OCI-LY7 (cell line): Measurements from ENCODE around the gene IL17RD. TPM values are rescaled to one million over a fixed set of nuclear protein-coding genes. Genes with fewer than 3 reads are reported as not detected.

Experiments used
- BruUV-seq: library from RNA; stranded (reverse); fragments of 400-500 nt; replicated peaks from 2 replicates; lab custom pipeline; 2021; lab: Mats Ljungman, UMichigan
- CTCF ChIA-PET: fragments of 300-600 bp; sonication (Branson Sonifier 250); formaldehyde crosslinking; loops from one replicate; lab custom pipeline; 2022; ENCODE audit warnings: antibody characterized with exemption; ENCODE audit not compliant: unreplicated experiment; lab: Charles Lee
- POLR2A ChIA-PET: fragments of 300-600 bp; sonication (Branson Sonifier 250); formaldehyde crosslinking; loops from one replicate; lab custom pipeline; 2022; ENCODE audit warnings: antibody characterized with exemption; lab: Charles Lee
- DNase-seq: peaks from one replicate; pipeline ENCODE4 v3.0.0-alpha.2; 2015; ENCODE audit warnings: low spot score
- H2AFZ ChIP-seq: fragments of 200-600 bp; sonication (generic), shearing (Covaris generic); 2 replicates; pipeline ENCODE4 v1.6.1; 2014; ENCODE audit warnings: mild to moderate bottlenecking, antibody characterized with exemption, low read length, moderate library complexity
- H3K27ac ChIP-seq: fragments of 200-600 bp; sonication (generic); 2 replicates; pipeline ENCODE4 v1.5.1; 2014; ENCODE audit warnings: mixed run types, low read depth, mild to moderate bottlenecking, moderate library complexity, low read length, inconsistent platforms; ENCODE audit not compliant: poor library complexity, severe bottlenecking
- H3K36me3 ChIP-seq: fragments of 200-600 bp; sonication (generic); 2 replicates; pipeline ENCODE4 v1.6.1; 2014; ENCODE audit warnings: mild to moderate bottlenecking, antibody characterized with exemption, low read length, moderate library complexity, mixed read lengths; ENCODE audit not compliant: insufficient read depth
- H3K4me1 ChIP-seq: fragments of 200-600 bp; sonication (generic); 2 replicates; pipeline ENCODE4 v1.5.1; 2014; ENCODE audit warnings: mild to moderate bottlenecking, low read length; ENCODE audit not compliant: insufficient read depth, poor library complexity, severe bottlenecking
- H3K4me2 ChIP-seq: fragments of 200-600 bp; sonication (generic); 2 replicates; pipeline ENCODE4 v1.6.1; 2014; ENCODE audit warnings: mild to moderate bottlenecking, low read length
- H3K4me3 ChIP-seq: fragments of 200-600 bp; sonication (generic); 2 replicates; pipeline ENCODE4 v1.5.1; 2014; ENCODE audit warnings: mild to moderate bottlenecking, low read depth, low read length; ENCODE audit not compliant: poor library complexity, severe bottlenecking
- H3K79me2 ChIP-seq: fragments of 200-600 bp; sonication (generic); 2 replicates; pipeline ENCODE4 v1.6.1; 2016; ENCODE audit warnings: low read depth, mild to moderate bottlenecking, low read length, moderate library complexity, mixed read lengths; ENCODE audit not compliant: insufficient read depth
- H3K9me2 ChIP-seq: fragments of 200-600 bp; sonication (generic); 2 replicates; pipeline ENCODE4 v1.6.1; 2016; ENCODE audit warnings: mild to moderate bottlenecking, low read length, mixed read lengths; ENCODE audit not compliant: insufficient read depth
- H3K9me3 ChIP-seq: fragments of 200-600 bp; sonication (generic); 2 replicates; pipeline ENCODE4 v1.6.1; 2014; ENCODE audit warnings: mild to moderate bottlenecking, mixed run types, low read length, mixed read lengths
- H4K20me1 ChIP-seq: fragments of 200-600 bp; sonication (generic); 2 replicates; pipeline ENCODE4 v1.6.1; 2014; ENCODE audit warnings: mild to moderate bottlenecking, antibody characterized with exemption, low read length, moderate library complexity, mixed read lengths; ENCODE audit not compliant: insufficient read depth
- CTCF ChIP-seq: fragments of 200-600 bp; sonication (generic); conservative IDR thresholded peaks from 2 replicates; pipeline ENCODE4 v1.5.1; 2014; ENCODE audit warnings: mild to moderate bottlenecking, antibody characterized with exemption, low read length, moderate library complexity, mixed read lengths
- EZH2phosphoT487 ChIP-seq: fragments of 200-600 bp; sonication (generic); IDR thresholded peaks from 2 replicates; pipeline ENCODE4 v1.6.1; 2018; ENCODE audit warnings: low read depth, borderline replicate concordance, mild to moderate bottlenecking, mixed run types, antibody characterized with exemption, low read length, moderate library complexity, mixed read lengths
- intact Hi-C: fragments of 100-400 bp; cut with micrococcal nuclease; formaldehyde crosslinking; loops from one replicate; pipeline ENCODE4 v1.10.0; 2022; ENCODE audit not compliant: unreplicated experiment
- total RNA-seq, 2 experiments: library from RNA; depleted of rRNA in 1 of 2; stranded (reverse); fragments of >200 nt in 1 of 2; shearing (Covaris generic) in 1 of 2; gene quantifications; 2 replicates each; pipeline ENCODE4 v1.2.3, GENCODE V29; 2014 to 2022

The IL17RD gene
- total RNA-seq, 2 experiments from 2014 or later, result 0.06 to 0.36 TPM

GRCh38 chr3:57166660-57167059 is 1.5 kb upstream of the IL17RD start:
- Histone ChIP-seq H3K9me2 (no peaks in the 10 kb centered on the region), H3K27ac (no peak overlapping the region), H3K36me3 (no peaks in the 10 kb centered on the region), H4K20me1 (no peaks in the 10 kb centered on the region), H3K79me2 (no peaks in the 10 kb centered on the region), H3K4me3 (no peak overlapping the region), H2AFZ (no peak overlapping the region), H3K4me1 (peaks cover 20% of the 10 kb centered on the region), H3K9me3 (no peaks in the 10 kb centered on the region), H3K4me2 (no peak overlapping the region)
- CTCF ChIA-PET, result no interaction called here
- no TSS peak for BruUV-seq
- POLR2A ChIA-PET, result interaction anchor here (0.6 to 0.7 kb wide), 3 partner anchors 30 to 103 kb away, joined by 3 to 4 read pairs (median 4); no protein-coding TSS in a partner anchor
- TF ChIP-seq EZH2phosphoT487 (no peak), CTCF (no peak)
- intact Hi-C loops, result no loop called here
- no peak for DNase-seq

GRCh38 chr3:57165641-57166040 is 488 bp upstream of the IL17RD start:
- no peaks in the 10 kb centered on the region for H3K79me2 ChIP-seq
- H3K4me2 ChIP-seq, result peak overlapping the region; percentile 94
- TF ChIP-seq EZH2phosphoT487 (no peak), CTCF (no peak)
- no peak overlapping the region for H2AFZ ChIP-seq
- BruUV-seq, result no TSS peak
- no peak for DNase-seq
- H3K4me1 ChIP-seq, result peaks cover 20% of the 10 kb centered on the region
- POLR2A ChIA-PET, result interaction anchor here (0.6 kb wide), 1 partner anchor 510 kb away, joined by 3 read pairs; no protein-coding TSS in a partner anchor
- H4K20me1 ChIP-seq, result no peaks in the 10 kb centered on the region
- CTCF ChIA-PET, result no interaction called here
- H3K4me3 ChIP-seq, result peak overlapping the region; percentile 74
- intact Hi-C loops, result no loop called here
- H3K27ac ChIP-seq, result no peak overlapping the region
- no peaks in the 10 kb centered on the region for H3K9me3 ChIP-seq
- H3K9me2 ChIP-seq, result no peaks in the 10 kb centered on the region
- no peaks in the 10 kb centered on the region for H3K36me3 ChIP-seq

GRCh38 chr3:57164217-57164656 is 916 bp downstream of the IL17RD start:
- no TSS peak for BruUV-seq
- Histone ChIP-seq H3K9me2 (no peaks in the 10 kb centered on the region), H3K36me3 (no peaks in the 10 kb centered on the region), H3K9me3 (no peaks in the 10 kb centered on the region), H3K4me3 (peak overlapping the region; percentile 74), H3K4me1 (peaks cover 17% of the 10 kb centered on the region), H4K20me1 (no peaks in the 10 kb centered on the region), H2AFZ (peak overlapping the region; percentile 50; the same call in 1 of the 2 replicates), H3K27ac (no peak overlapping the region), H3K79me2 (no peaks in the 10 kb centered on the region), H3K4me2 (peak overlapping the region; percentile 94)
- ChIA-PET CTCF (no interaction called here), POLR2A (no interaction called here)
- TF ChIP-seq CTCF, result no peak
- no peak for TF ChIP-seq EZH2phosphoT487
- no peak for DNase-seq
- intact Hi-C loops, result no loop called here
